SK-N-SH (cell line): Measurements from ENCODE around the gene MFAP4.

ENCODE experiments used
- CHD2 ChIP-seq: fragments of 150-350 bp; IDR thresholded peaks from 2 replicates; pipeline ENCODE4 v1.6.1; 2018; ENCODE audit warnings: low read length; ENCODE audit not compliant: partially characterized antibody
- CTCF ChIP-seq: fragments of 200-600 bp; sonication (generic); IDR thresholded peaks from 2 replicates; pipeline ENCODE4 v1.6.1; 2017; ENCODE audit warnings: antibody characterized with exemption, mild to moderate bottlenecking, moderate library complexity
- EP300 ChIP-seq, 2 experiments: IDR thresholded peaks; 2 replicates each; pipeline versions ENCODE4 v1.4.0 to v1.6.1; 2012; ENCODE audit warnings: borderline replicate concordance in 1 of 2, low read depth in 1 of 2, low read length in 1 of 2
- EZH2phosphoT487 ChIP-seq: fragments of 200-600 bp; sonication (generic); IDR thresholded peaks from 2 replicates; pipeline ENCODE4 v1.6.1; 2017; ENCODE audit warnings: low read depth, mixed run types, mild to moderate bottlenecking, antibody characterized with exemption, moderate library complexity, borderline replicate concordance
- IRF3 ChIP-seq: fragments of 150-350 bp; IDR thresholded peaks from 2 replicates; pipeline ENCODE4 v1.6.1; 2016; ENCODE audit warnings: mild to moderate bottlenecking, low read depth, low read length
- POLR2AphosphoS5 ChIP-seq: IDR thresholded peaks from 2 replicates; pipeline ENCODE4 v1.6.1; 2012; ENCODE audit warnings: low read depth, low read length
- REST ChIP-seq: IDR thresholded peaks from 2 replicates; pipeline ENCODE4 v1.6.1; 2012; ENCODE audit warnings: mild to moderate bottlenecking, low read depth, low read length, moderate library complexity
- RFX5 ChIP-seq: IDR thresholded peaks from 2 replicates; pipeline ENCODE4 v1.6.1; 2012; ENCODE audit warnings: mild to moderate bottlenecking, improper control_type of control experiment, low read length
- SIN3A ChIP-seq: IDR thresholded peaks from 2 replicates; pipeline ENCODE4 v1.6.1; 2012; ENCODE audit warnings: low read depth, mild to moderate bottlenecking, low read length, moderate library complexity, borderline replicate concordance
- TAF1 ChIP-seq: IDR thresholded peaks from 2 replicates; pipeline ENCODE4 v1.6.1; 2012; ENCODE audit warnings: low read depth, mild to moderate bottlenecking, low read length, moderate library complexity, borderline replicate concordance
- YY1 ChIP-seq: IDR thresholded peaks from 2 replicates; pipeline ENCODE4 v1.4.0; 2012; ENCODE audit warnings: low read depth, mild to moderate bottlenecking

GRCh38 chr17:19433727-19434340 is 46.8 kb upstream of the MFAP4 start:
- TF ChIP-seq CHD2: no peak
- TF ChIP-seq EP300 (IDR thresholded peaks at IDR 0.05; ENCODE audit: borderline replicate concordance in 1 of 2, low read depth in 1 of 2, low read length in 1 of 2): no peak
- TF ChIP-seq CTCF: no peak
- TF ChIP-seq TAF1: no peak
- TF ChIP-seq REST: no peak
- no peak for TF ChIP-seq POLR2AphosphoS5
- no peak for TF ChIP-seq YY1
- no peak for TF ChIP-seq RFX5
- no peak for TF ChIP-seq SIN3A
- TF ChIP-seq EZH2phosphoT487: no peak
- TF ChIP-seq IRF3: no peak
